Endothelial cell (in vitro differentiated cells): ENCODE data around the gene KLHDC8B. TPM values are rescaled to one million over a fixed set of nuclear protein-coding genes. Genes with fewer than 3 reads are reported as not detected.

Experiments used
- DNase-seq: peaks from one replicate; pipeline ENCODE4 v3.0.0; 2021; ENCODE audit warnings: low spot score
- H3K27ac Mint-ChIP-seq: one replicate; pipeline ENCODE4 v1.8.0; 2021; ENCODE audit warnings: mixed read lengths, inconsistent platforms; ENCODE audit not compliant: unreplicated experiment
- H3K27me3 Mint-ChIP-seq: one replicate; pipeline ENCODE4 v1.8.0; 2021; ENCODE audit warnings: mild to moderate bottlenecking, moderate library complexity, mixed read lengths, inconsistent platforms; ENCODE audit not compliant: unreplicated experiment
- H3K36me3 Mint-ChIP-seq: one replicate; pipeline ENCODE4 v1.8.0; 2021; ENCODE audit warnings: mild to moderate bottlenecking, low read depth, mixed read lengths, inconsistent platforms; ENCODE audit not compliant: unreplicated experiment
- H3K4me1 Mint-ChIP-seq: one replicate; pipeline ENCODE4 v1.8.0; 2021; ENCODE audit warnings: mild to moderate bottlenecking, mixed read lengths, inconsistent platforms; ENCODE audit not compliant: unreplicated experiment
- H3K4me3 Mint-ChIP-seq: one replicate; pipeline ENCODE4 v1.8.0; 2021; ENCODE audit warnings: mild to moderate bottlenecking, mixed read lengths, inconsistent platforms; ENCODE audit not compliant: unreplicated experiment
- H3K9me3 Mint-ChIP-seq: one replicate; pipeline ENCODE4 v1.8.0; 2021; ENCODE audit warnings: mixed read lengths, inconsistent platforms; ENCODE audit not compliant: unreplicated experiment
- CTCF ChIP-seq: fragments of 200-600 bp; sonication (generic); IDR thresholded peaks from one replicate; pipeline ENCODE4 v1.5.0; 2021; ENCODE audit warnings: antibody characterized with exemption; ENCODE audit not compliant: unreplicated experiment
- total RNA-seq: library from RNA; stranded (reverse); fragmentation: NEBNext Ultra II Directional; extraction: Animal tissue kit (Norgen Biotek cat#: 25700); gene quantifications from one replicate; pipeline ENCODE4 v1.2.1, GENCODE V29; 2021; ENCODE audit not compliant: unreplicated experiment

Gene KLHDC8B
- total RNA-seq, 1 donor from 2014 or later = 16.7 TPM

- H3K4me1 Mint-ChIP-seq = no peaks in the 10 kb centered on the region
- no peak overlapping the region for H3K4me3 Mint-ChIP-seq
- DNase-seq = no peak
- H3K27me3 Mint-ChIP-seq = peaks cover 1% of the 10 kb centered on the region
- TF ChIP-seq CTCF = no peak
- H3K36me3 Mint-ChIP-seq = no peaks in the 10 kb centered on the region
- no peak overlapping the region for H3K27ac Mint-ChIP-seq
- H3K9me3 Mint-ChIP-seq = no peaks in the 10 kb centered on the region
Measured at GRCh38 chr3:49222002-49222401, 50.6 kb downstream of the KLHDC8B start.

Other genes with a start within 250 kb of the KLHDC8B start
- gene P4HTM, start 181.4 kb upstream of the KLHDC8B start, total RNA-seq = 9.3 TPM
- 148 TPM for gene WDR6, start 164.2 kb upstream of the KLHDC8B start, total RNA-seq
- gene DALRD3, start 153.0 kb upstream of the KLHDC8B start, total RNA-seq = 27.8 TPM
- 32.3 TPM for gene NDUFAF3, start 149.5 kb upstream of the KLHDC8B start, total RNA-seq
- gene IMPDH2, start 142.2 kb upstream of the KLHDC8B start, total RNA-seq = 111 TPM
- 136 TPM for gene QRICH1, start 77.5 kb upstream of the KLHDC8B start, total RNA-seq
- gene QARS1, start 66.8 kb upstream of the KLHDC8B start, total RNA-seq = 416 TPM
- 38.8 TPM for gene USP19, start 50.8 kb upstream of the KLHDC8B start, total RNA-seq
- gene LAMB2, start 38.5 kb upstream of the KLHDC8B start, total RNA-seq = 259 TPM
- gene CCDC71, start 5.3 kb upstream of the KLHDC8B start, total RNA-seq = 24.8 TPM
- gene C3orf62, start 105.6 kb downstream of the KLHDC8B start, total RNA-seq = 3.8 TPM
- 55.0 TPM for gene USP4, start 168.5 kb downstream of the KLHDC8B start, total RNA-seq
- 374 TPM for gene GPX1, start 186.8 kb downstream of the KLHDC8B start, total RNA-seq
- 583 TPM for gene RHOA, start 240.4 kb downstream of the KLHDC8B start, total RNA-seq
- gene TCTA, start 240.8 kb downstream of the KLHDC8B start, total RNA-seq = 17.3 TPM